Daoy (cell line): ENCODE data around the gene SPIN2B. TPM values are rescaled to one million over a fixed set of nuclear protein-coding genes. Genes with fewer than 3 reads are reported as not detected.

Experiments used
- DNase-seq: peaks from one replicate; pipeline ENCODE4 v3.0.0-alpha.2; 2015; ENCODE audit warnings: low read depth
- total RNA-seq: library from RNA; depleted of rRNA; stranded (reverse); fragments of >200 nt; shearing (Covaris generic); gene quantifications from 2 replicates; pipeline ENCODE4 v1.2.3, GENCODE V29; 2014; rRNA removed

SPIN2B gene
- total RNA-seq, 1 experiment from 2014 or later, result 2.7 TPM

- DNase-seq, result no peak
These were observed 51.0 kb downstream of the SPIN2B start for GRCh38 chrX:57070185-57070984.

Other genes with a start within 250 kb of the SPIN2B start
- 3.1 and 3.2 TPM in 2 replicates for gene SPIN3, start 126.0 kb downstream of the SPIN2B start, total RNA-seq
- not detected in 2 replicates for gene SPIN2A, start 15.8 kb upstream of the SPIN2B start, total RNA-seq
- not detected in 2 replicates for gene FAAH2, start 165.2 kb upstream of the SPIN2B start, total RNA-seq